HepG2 (cell line): Measurements from ENCODE around the gene PRTN3. TPM values are rescaled to one million over a fixed set of nuclear protein-coding genes. Genes with fewer than 3 reads are reported as not detected.

Source experiments
- GATAD2A ChIP-seq: IDR thresholded peaks from 2 replicates; pipeline ENCODE4 v1.6.1; 2016
- MATR3 ChIP-seq: sonication (generic); formaldehyde crosslinking; IDR thresholded peaks from 2 replicates; pipeline ENCODE4 v1.4.0; 2020; ENCODE audit warnings: missing genetic modification reagents
- NPAS2 ChIP-seq: sonication (generic); formaldehyde crosslinking; IDR thresholded peaks from 2 replicates; pipeline ENCODE4 v1.8.0; 2022; ENCODE audit warnings: mild to moderate bottlenecking, missing genetic modification reagents, borderline replicate concordance
- POLR2AphosphoS2 ChIP-seq: IDR thresholded peaks from 2 replicates; pipeline ENCODE4 v1.6.1; 2011; ENCODE audit warnings: low read depth, low read length, improper control_type of control experiment
- RARA ChIP-seq: IDR thresholded peaks from 2 replicates; pipeline ENCODE4 v1.6.1; 2016; ENCODE audit warnings: missing genetic modification reagents, missing compliant biosample characterization
- SRSF4 ChIP-seq: fragments of 200-400 bp; formaldehyde crosslinking; IDR thresholded peaks from one replicate; pipeline ENCODE4 v1.6.1; 2018; ENCODE audit warnings: mild to moderate bottlenecking, low read depth, low read length, moderate library complexity; ENCODE audit not compliant: poor library complexity, severe bottlenecking
- TCF12 ChIP-seq, 2 experiments: fragments of 450-650 bp in 1 of 2; sonication (generic) in 1 of 2; formaldehyde crosslinking in 1 of 2; IDR thresholded peaks; 2 replicates each; pipeline versions ENCODE4 v1.6.1 to v1.8.0; 2017 to 2022; ENCODE audit warnings: antibody characterized with exemption in 1 of 2, mild to moderate bottlenecking in 1 of 2, missing genetic modification reagents in 1 of 2, moderate library complexity in 1 of 2
- ZIK1 ChIP-seq: sonication (generic); formaldehyde crosslinking; IDR thresholded peaks from 2 replicates; pipeline ENCODE4 v1.5.0; 2020; ENCODE audit warnings: mild to moderate bottlenecking, low read depth, missing genetic modification reagents, borderline replicate concordance
- ZNF274 ChIP-seq: sonication (generic); formaldehyde crosslinking; IDR thresholded peaks from 2 replicates; pipeline ENCODE4 v1.5.1; 2020; ENCODE audit warnings: mild to moderate bottlenecking, missing genetic modification reagents
- ZNF484 ChIP-seq: sonication (generic); formaldehyde crosslinking; IDR thresholded peaks from 2 replicates; pipeline ENCODE4 v1.5.1; 2020; ENCODE audit warnings: mild to moderate bottlenecking, low read depth, missing genetic modification reagents, borderline replicate concordance
- ZNF619 ChIP-seq: sonication (generic); formaldehyde crosslinking; IDR thresholded peaks from 2 replicates; pipeline ENCODE4 v1.4.0; 2020; ENCODE audit warnings: mild to moderate bottlenecking, missing genetic modification reagents
- ZNF724P ChIP-seq: sonication (generic); formaldehyde crosslinking; IDR thresholded peaks from 2 replicates; pipeline ENCODE4 v1.8.0; 2022; ENCODE audit warnings: missing genetic modification reagents, borderline replicate concordance
- ZNF777 ChIP-seq: sonication (generic); formaldehyde crosslinking; IDR thresholded peaks from 2 replicates; pipeline ENCODE4 v1.4.0; 2020; ENCODE audit warnings: missing genetic modification reagents
- ZNF850 ChIP-seq: sonication (generic); formaldehyde crosslinking; conservative IDR thresholded peaks from 2 replicates; pipeline ENCODE4 v1.9.0; 2021; ENCODE audit warnings: mild to moderate bottlenecking, missing genetic modification reagents
- polyA plus RNA-seq, 8 experiments: library from polyadenylated mRNA; depleted of rRNA in 3 of 8; stranded (reverse) in 7 of 8; unstranded in 1 of 8; fragments of >200 nt; fragmentation: Illumina TruSeq in 4 of 8; extraction: Trizol in 4 of 8; gene quantifications; 2 replicates each; pipeline versions ENCODE4 v1.2.1 to v1.2.3, GENCODE V29; 2011 to 2016; ENCODE audit warnings: low read depth in 4 of 8, missing spikeins in 1 of 8, mixed read lengths in 1 of 8; ENCODE audit not compliant: insufficient read depth in 1 of 8
- total RNA-seq, 5 experiments: library from RNA; depleted of rRNA; stranded (reverse); fragments of >200 nt; fragmentation: Illumina TruSeq; extraction: Trizol; gene quantifications; 2 replicates each; pipeline ENCODE4 v1.2.3, GENCODE V29; 2016; ENCODE audit warnings: low read depth in 1 of 5
- TF ChIP-seq, protein P1 (sequence below): sonication (generic); formaldehyde crosslinking; IDR thresholded peaks from 2 replicates; pipeline ENCODE4 v1.5.0; 2020; ENCODE audit warnings: mild to moderate bottlenecking, low read depth, missing genetic modification reagents, borderline replicate concordance
- TF ChIP-seq, protein P2 (sequence below): IDR thresholded peaks from 2 replicates; pipeline ENCODE4 v1.6.1; 2012; ENCODE audit warnings: inconsistent platforms
- TF ChIP-seq, protein P3 (sequence below): sonication (generic); formaldehyde crosslinking; conservative IDR thresholded peaks from 2 replicates; pipeline ENCODE4 v1.4.0; 2020; ENCODE audit warnings: missing genetic modification reagents
- TF ChIP-seq, protein P4 (sequence below): sonication (generic); formaldehyde crosslinking; IDR thresholded peaks from 2 replicates; pipeline ENCODE4 v1.8.1; 2023; ENCODE audit warnings: mild to moderate bottlenecking, missing genetic modification reagents, borderline replicate concordance
- TF ChIP-seq, protein P5 (sequence below): sonication (generic); formaldehyde crosslinking; IDR thresholded peaks from 2 replicates; pipeline ENCODE4 v1.4.0; 2020; ENCODE audit warnings: mild to moderate bottlenecking, missing genetic modification reagents, borderline replicate concordance
- TF ChIP-seq, protein P6 (sequence below): sonication (generic); formaldehyde crosslinking; IDR thresholded peaks from 2 replicates; pipeline ENCODE4 v1.8.1; 2023; ENCODE audit warnings: mild to moderate bottlenecking, missing genetic modification reagents
- TF ChIP-seq, protein P7 (sequence below): IDR thresholded peaks from 2 replicates; pipeline ENCODE4 v1.6.1; 2012; ENCODE audit warnings: low read depth, low read length, improper control_type of control experiment

Gene PRTN3
- total and polyA plus RNA-seq, 2 of the 13 experiments (the other 11 are each of a cell fraction or from before 2014, with no cell fraction given), result not detected

DNA sequence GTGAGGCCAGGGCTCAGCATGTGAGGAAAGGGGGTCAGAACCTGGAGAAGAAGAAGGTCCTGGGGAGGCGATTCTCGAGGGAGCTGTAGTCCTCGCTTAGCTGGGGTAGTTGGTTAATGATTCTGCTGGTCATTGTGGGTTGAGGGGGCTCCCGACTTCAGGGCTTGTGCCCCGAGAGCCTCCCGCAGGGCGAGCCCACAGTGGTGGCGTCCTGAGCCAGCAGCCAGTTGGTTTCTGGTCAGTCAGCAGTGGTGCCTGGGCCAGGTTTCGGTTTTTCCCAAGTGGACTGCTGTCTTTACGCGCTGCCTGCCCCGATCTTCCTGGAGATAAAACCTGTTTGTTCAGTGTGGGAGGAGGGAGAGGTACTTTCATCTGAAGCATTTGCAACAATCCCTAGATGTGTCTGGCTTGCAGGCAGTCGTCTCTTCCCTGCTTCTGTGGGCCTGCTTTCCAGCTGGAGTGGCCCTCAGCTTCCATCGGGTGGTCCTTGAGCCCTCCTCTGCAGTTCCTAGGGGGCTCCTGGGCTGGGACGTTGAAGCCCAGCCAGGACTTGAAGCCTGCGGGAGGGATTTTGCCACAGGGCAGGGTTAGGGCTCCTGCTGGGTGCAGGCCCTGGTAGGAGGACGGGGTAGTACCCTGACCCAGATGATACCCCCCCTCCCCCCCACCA is 40.3 kb upstream of the PRTN3 start (continued):
- no peak for TF ChIP-seq ZNF777 (CRISPR knock-in tag)
- TF ChIP-seq ZNF274, result no peak
- TF ChIP-seq NPAS2 (CRISPR knock-in tag), result 0 out of 2 replicates have a peak, but pooled peaks have one; percentile 36
- TF ChIP-seq SRSF4, result no peak
- peak; percentile 25; the same call in 1 of the 2 replicates for TF ChIP-seq GATAD2A (CRISPR knock-in tag)
- TF ChIP-seq, protein P1, sequence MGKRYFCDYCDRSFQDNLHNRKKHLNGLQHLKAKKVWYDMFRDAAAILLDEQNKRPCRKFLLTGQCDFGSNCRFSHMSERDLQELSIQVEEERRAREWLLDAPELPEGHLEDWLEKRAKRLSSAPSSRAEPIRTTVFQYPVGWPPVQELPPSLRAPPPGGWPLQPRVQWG (CRISPR knock-in tag), result no peak
- TF ChIP-seq ZNF484 (CRISPR knock-in tag), result no peak
- no peak for TF ChIP-seq MATR3
- no peak for TF ChIP-seq ZNF850
- TF ChIP-seq, protein P2, sequence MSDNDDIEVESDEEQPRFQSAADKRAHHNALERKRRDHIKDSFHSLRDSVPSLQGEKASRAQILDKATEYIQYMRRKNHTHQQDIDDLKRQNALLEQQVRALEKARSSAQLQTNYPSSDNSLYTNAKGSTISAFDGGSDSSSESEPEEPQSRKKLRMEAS, result no peak; the same call in 1 of the 2 replicates
- TF ChIP-seq, protein P3, sequence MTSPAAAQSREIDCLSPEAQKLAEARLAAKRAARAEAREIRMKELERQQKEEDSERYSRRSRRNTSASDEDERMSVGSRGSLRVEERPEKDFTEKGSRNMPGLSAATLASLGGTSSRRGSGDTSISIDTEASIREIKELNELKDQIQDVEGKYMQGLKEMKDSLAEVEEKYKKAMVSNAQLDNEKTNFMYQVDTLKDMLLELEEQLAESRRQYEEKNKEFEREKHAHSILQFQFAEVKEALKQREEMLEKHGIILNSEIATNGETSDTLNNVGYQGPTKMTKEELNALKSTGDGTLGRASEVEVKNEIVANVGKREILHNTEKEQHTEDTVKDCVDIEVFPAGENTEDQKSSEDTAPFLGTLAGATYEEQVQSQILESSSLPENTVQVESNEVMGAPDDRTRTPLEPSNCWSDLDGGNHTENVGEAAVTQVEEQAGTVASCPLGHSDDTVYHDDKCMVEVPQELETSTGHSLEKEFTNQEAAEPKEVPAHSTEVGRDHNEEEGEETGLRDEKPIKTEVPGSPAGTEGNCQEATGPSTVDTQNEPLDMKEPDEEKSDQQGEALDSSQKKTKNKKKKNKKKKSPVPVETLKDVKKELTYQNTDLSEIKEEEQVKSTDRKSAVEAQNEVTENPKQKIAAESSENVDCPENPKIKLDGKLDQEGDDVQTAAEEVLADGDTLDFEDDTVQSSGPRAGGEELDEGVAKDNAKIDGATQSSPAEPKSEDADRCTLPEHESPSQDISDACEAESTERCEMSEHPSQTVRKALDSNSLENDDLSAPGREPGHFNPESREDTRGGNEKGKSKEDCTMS (CRISPR knock-in tag), result no peak
- no peak for TF ChIP-seq RARA (CRISPR knock-in tag)
- no peak for TF ChIP-seq ZNF619
- TF ChIP-seq ZNF724P (CRISPR knock-in tag), result no peak
- 0 out of 2 replicates have a peak, but pooled peaks have one; percentile 38 for TF ChIP-seq ZIK1 (CRISPR knock-in tag)
- TF ChIP-seq POLR2AphosphoS2, result no peak
- TF ChIP-seq TCF12 (IDR thresholded peaks at IDR 0.05), result no peak
- no peak for TF ChIP-seq TCF12 (CRISPR knock-in tag; IDR thresholded peaks at IDR 0.05)
- TF ChIP-seq, protein P4, sequence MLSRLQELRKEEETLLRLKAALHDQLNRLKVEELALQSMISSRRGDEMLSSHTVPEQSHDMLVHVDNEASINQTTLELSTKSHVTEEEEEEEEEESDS, result no peak
- TF ChIP-seq, protein P5, sequence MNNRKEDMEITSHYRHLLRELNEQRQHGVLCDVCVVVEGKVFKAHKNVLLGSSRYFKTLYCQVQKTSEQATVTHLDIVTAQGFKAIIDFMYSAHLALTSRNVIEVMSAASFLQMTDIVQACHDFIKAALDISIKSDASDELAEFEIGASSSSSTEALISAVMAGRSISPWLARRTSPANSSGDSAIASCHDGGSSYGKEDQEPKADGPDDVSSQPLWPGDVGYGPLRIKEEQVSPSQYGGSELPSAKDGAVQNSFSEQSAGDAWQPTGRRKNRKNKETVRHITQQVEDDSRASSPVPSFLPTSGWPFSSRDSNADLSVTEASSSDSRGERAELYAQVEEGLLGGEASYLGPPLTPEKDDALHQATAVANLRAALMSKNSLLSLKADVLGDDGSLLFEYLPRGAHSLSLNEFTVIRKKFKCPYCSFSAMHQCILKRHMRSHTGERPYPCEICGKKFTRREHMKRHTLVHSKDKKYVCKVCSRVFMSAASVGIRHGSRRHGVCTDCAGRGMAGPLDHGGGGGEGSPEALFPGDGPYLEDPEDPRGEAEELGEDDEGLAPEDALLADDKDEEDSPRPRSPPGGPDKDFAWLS (CRISPR knock-in tag), result no peak
- TF ChIP-seq, protein P6, sequence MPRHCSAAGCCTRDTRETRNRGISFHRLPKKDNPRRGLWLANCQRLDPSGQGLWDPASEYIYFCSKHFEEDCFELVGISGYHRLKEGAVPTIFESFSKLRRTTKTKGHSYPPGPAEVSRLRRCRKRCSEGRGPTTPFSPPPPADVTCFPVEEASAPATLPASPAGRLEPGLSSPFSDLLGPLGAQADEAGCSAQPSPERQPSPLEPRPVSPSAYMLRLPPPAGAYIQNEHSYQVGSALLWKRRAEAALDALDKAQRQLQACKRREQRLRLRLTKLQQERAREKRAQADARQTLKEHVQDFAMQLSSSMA (CRISPR knock-in tag), result no peak
- TF ChIP-seq, protein P7, sequence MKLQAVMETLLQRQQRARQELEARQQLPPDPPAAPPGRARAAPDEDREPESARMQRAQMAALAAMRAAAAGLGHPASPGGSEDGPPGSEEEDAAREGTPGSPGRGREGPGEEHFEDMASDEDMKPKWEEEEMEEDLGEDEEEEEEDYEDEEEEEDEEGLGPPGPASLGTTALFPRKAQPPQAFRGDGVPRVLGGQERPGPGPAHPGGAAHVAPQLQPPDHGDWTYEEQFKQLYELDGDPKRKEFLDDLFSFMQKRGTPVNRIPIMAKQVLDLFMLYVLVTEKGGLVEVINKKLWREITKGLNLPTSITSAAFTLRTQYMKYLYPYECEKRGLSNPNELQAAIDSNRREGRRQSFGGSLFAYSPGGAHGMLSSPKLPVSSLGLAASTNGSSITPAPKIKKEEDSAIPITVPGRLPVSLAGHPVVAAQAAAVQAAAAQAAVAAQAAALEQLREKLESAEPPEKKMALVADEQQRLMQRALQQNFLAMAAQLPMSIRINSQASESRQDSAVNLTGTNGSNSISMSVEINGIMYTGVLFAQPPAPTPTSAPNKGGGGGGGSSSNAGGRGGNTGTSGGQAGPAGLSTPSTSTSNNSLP, result no peak
